ENCODE measurements around the gene CNNM2. TPM values are rescaled to one million over a fixed set of nuclear protein-coding genes. Genes with fewer than 3 reads are reported as not detected.

Gene CNNM2
- total RNA-seq, 2 donors from 2014 or later, result 25.2 to 29.3 TPM

- H3K9ac ChIP-seq (ENCODE audit: low read depth in 2 of 2, low read length in 2 of 2), result no peak overlapping the region
- intact Hi-C loops (cut with DNase I), result no loop called here
- H3K4me1 ChIP-seq, result no peaks in the 10 kb centered on the region
- H3K27ac ChIP-seq, result no peak overlapping the region
- no peaks in the 10 kb centered on the region for H3K9me3 ChIP-seq
- no peak for TF ChIP-seq CTCF (IDR thresholded peaks at IDR 0.05)
- DNase-seq, result no peak
- H3K36me3 ChIP-seq, result no peaks in the 10 kb centered on the region
- H3K4me3 ChIP-seq, result no peak overlapping the region
- no peaks in the 10 kb centered on the region for H3K27me3 ChIP-seq
These were observed 18.0 kb downstream of the CNNM2 start for GRCh38 chr10:102935939-102936605.

GRCh38 chr10:102941401-102941800 lies 23.3 kb downstream of the CNNM2 start:
- no peak for DNase-seq
- intact Hi-C loops (cut with DNase I), result no loop called here
- H3K4me1 ChIP-seq, result no peaks in the 10 kb centered on the region
- no peaks in the 10 kb centered on the region for H3K36me3 ChIP-seq
- no peak for TF ChIP-seq CTCF (IDR thresholded peaks at IDR 0.05)
- no peaks in the 10 kb centered on the region for H3K9me3 ChIP-seq
- H3K4me3 ChIP-seq, result no peak overlapping the region
- no peaks in the 10 kb centered on the region for H3K27me3 ChIP-seq
- no peak overlapping the region for H3K27ac ChIP-seq
- H3K9ac ChIP-seq (ENCODE audit: low read depth in 2 of 2, low read length in 2 of 2), result no peak overlapping the region

GRCh38 chr10:102945449-102945848 lies 27.4 kb downstream of the CNNM2 start:
- Histone ChIP-seq H3K9me3 (no peaks in the 10 kb centered on the region), H3K4me3 (no peak overlapping the region), H3K9ac (ENCODE audit: low read depth in 2 of 2, low read length in 2 of 2) (no peak overlapping the region), H3K4me1 (no peaks in the 10 kb centered on the region), H3K36me3 (no peaks in the 10 kb centered on the region), H3K27me3 (no peaks in the 10 kb centered on the region), H3K27ac (no peak overlapping the region)
- no peak for DNase-seq
- intact Hi-C loops (cut with DNase I), result no loop called here
- no peak for TF ChIP-seq CTCF (IDR thresholded peaks at IDR 0.05)

GRCh38 chr10:102945962-102946361 lies 27.9 kb downstream of the CNNM2 start:
- no peaks in the 10 kb centered on the region for H3K36me3 ChIP-seq
- no peaks in the 10 kb centered on the region for H3K27me3 ChIP-seq
- no peak for TF ChIP-seq CTCF (IDR thresholded peaks at IDR 0.05)
- no peak for DNase-seq
- no peak overlapping the region for H3K9ac ChIP-seq (ENCODE audit: low read depth in 2 of 2, low read length in 2 of 2)
- H3K4me1 ChIP-seq, result no peaks in the 10 kb centered on the region
- intact Hi-C loops (cut with DNase I), result no loop called here
- H3K9me3 ChIP-seq, result no peaks in the 10 kb centered on the region
- no peak overlapping the region for H3K27ac ChIP-seq
- H3K4me3 ChIP-seq, result no peak overlapping the region

GRCh38 chr10:102946992-102947391 lies 28.9 kb downstream of the CNNM2 start:
- no peak overlapping the region for H3K4me3 ChIP-seq
- no peak for TF ChIP-seq CTCF (IDR thresholded peaks at IDR 0.05)
- no peaks in the 10 kb centered on the region for H3K4me1 ChIP-seq
- no peaks in the 10 kb centered on the region for H3K9me3 ChIP-seq
- intact Hi-C loops (cut with DNase I), result no loop called here
- H3K9ac ChIP-seq (ENCODE audit: low read depth in 2 of 2, low read length in 2 of 2), result no peak overlapping the region
- no peak overlapping the region for H3K27ac ChIP-seq
- no peak for DNase-seq
- no peaks in the 10 kb centered on the region for H3K27me3 ChIP-seq
- no peaks in the 10 kb centered on the region for H3K36me3 ChIP-seq
